Effector memory CD4-positive, alpha-beta T cell (primary cell): ENCODE measurements around the gene ECT2L.

Experiments used
- DNase-seq, 3 donors: peaks; one replicate each; pipeline ENCODE4 v3.0.0-alpha.2; 2020
- H3K27ac ChIP-seq: 2 replicates; pipeline ENCODE4 v1.7.0; 2013; ENCODE audit warnings: mild to moderate bottlenecking, low read length, moderate library complexity; ENCODE audit not compliant: insufficient read depth, poor library complexity, severe bottlenecking
- H3K27me3 ChIP-seq: replicated peaks from 2 replicates; pipeline ENCODE4 v1.7.0; 2013; ENCODE audit warnings: mild to moderate bottlenecking, low read length; ENCODE audit not compliant: insufficient read depth, control insufficient read depth, poor library complexity, severe bottlenecking
- H3K36me3 ChIP-seq: 2 replicates; pipeline ENCODE4 v1.7.0; 2013; ENCODE audit warnings: mild to moderate bottlenecking, low read length, moderate library complexity; ENCODE audit not compliant: control insufficient read depth, insufficient read depth
- H3K4me1 ChIP-seq: 2 replicates; pipeline ENCODE4 v1.7.0; 2013; ENCODE audit warnings: low read length, mild to moderate bottlenecking; ENCODE audit not compliant: control insufficient read depth, insufficient read depth, poor library complexity, severe bottlenecking
- H3K4me3 ChIP-seq: 2 replicates; pipeline ENCODE4 v1.7.0; 2013; ENCODE audit warnings: low read length, low read depth, mild to moderate bottlenecking; ENCODE audit not compliant: insufficient read depth, poor library complexity, severe bottlenecking
- H3K9me3 ChIP-seq: 2 replicates; pipeline ENCODE4 v1.7.0; 2013; ENCODE audit warnings: mild to moderate bottlenecking, low read length, moderate library complexity; ENCODE audit not compliant: control insufficient read depth

ECT2L gene

DNA sequence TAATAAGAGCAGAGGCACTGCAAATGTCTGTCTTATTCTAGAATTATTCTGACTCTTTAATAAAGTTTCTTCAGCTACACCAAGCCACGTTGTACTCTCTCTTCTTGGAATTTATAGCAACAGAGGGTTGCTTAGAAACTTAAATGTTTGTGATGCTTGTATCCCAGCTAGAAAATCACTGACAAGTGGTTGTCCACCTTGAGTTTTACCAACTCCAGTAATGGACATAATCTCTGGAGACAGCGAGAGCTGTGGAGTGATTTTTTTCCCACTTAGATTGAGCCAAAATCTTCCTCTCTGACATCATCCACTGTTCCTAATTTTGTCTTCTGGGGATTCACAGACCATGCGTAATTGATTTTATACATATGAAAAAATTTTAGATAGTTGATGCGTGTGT lies 8.0 kb downstream of the ECT2L start:
- no peaks in the 10 kb centered on the region for H3K4me1 ChIP-seq
- H3K27ac ChIP-seq = no peak overlapping the region
- no peak for DNase-seq
- H3K36me3 ChIP-seq = no peaks in the 10 kb centered on the region
- no peaks in the 10 kb centered on the region for H3K9me3 ChIP-seq
- H3K27me3 ChIP-seq = peaks cover 3% of the 10 kb centered on the region
- no peak overlapping the region for H3K4me3 ChIP-seq

DNA sequence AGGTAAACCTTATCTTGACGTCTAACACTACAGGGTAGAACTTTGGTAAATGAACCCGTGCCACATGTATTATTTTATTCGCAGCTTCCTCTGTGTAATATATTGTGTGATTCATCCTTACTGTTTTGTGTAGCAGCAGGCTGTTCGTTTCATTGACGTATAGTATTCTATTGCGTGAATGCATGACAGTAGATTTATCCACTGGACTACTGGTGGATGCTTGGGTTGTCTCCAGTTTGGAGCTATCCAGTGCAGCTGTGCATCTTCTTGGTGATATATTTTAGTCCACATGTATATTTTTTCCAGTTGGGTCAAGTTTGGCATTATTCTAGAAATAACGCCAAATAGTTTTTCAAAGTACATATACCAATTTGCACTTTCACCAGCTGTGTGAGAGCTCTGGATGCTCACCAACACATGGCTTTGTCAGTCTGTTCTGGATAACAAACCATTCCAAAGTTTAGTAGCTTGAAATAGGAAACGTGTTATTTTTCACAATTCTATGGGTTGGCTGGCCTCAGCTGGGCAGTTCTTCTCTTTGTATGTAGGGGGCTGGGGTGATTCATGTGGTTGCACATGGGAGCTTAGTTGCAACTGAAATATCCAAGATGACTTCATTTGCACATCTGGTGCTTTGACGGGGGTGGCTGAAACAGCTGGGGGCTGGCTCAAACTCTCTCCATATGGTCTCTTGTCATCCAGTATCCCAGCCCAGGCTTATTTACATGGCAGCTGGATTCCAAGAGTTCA lies 9.3 kb downstream of the ECT2L start:
- Histone ChIP-seq H3K27ac (no peak overlapping the region), H3K27me3 (peaks cover 3% of the 10 kb centered on the region), H3K36me3 (no peaks in the 10 kb centered on the region), H3K4me3 (no peak overlapping the region), H3K9me3 (no peaks in the 10 kb centered on the region), H3K4me1 (no peaks in the 10 kb centered on the region)
- DNase-seq = no peak

DNA sequence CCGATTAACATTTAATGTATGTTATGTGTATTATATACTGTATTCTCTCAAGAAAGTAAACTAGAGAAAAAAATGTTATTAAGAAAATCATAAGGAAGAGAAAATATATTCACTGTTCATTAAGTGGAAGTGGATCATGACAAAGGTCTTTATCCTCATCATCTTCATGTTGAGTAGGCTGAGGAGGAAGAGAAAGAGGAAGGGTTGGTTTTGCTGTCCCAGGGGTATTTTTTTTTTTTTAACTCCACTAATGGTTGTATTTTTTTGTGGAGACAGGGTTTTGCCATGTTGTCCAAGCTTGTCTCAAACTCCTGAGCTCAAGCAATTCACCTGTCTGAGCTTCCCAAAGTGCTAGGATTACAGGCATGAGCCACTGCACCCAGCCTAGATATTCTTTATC lies 11.0 kb downstream of the ECT2L start:
- Histone ChIP-seq H3K4me1 (no peaks in the 10 kb centered on the region), H3K27me3 (peaks cover 3% of the 10 kb centered on the region), H3K4me3 (no peak overlapping the region), H3K27ac (no peak overlapping the region), H3K36me3 (no peaks in the 10 kb centered on the region), H3K9me3 (no peaks in the 10 kb centered on the region)
- no peak for DNase-seq

- Histone ChIP-seq H3K27ac (no peak overlapping the region), H3K9me3 (no peaks in the 10 kb centered on the region), H3K36me3 (no peaks in the 10 kb centered on the region), H3K27me3 (peaks cover 3% of the 10 kb centered on the region), H3K4me1 (no peaks in the 10 kb centered on the region), H3K4me3 (no peak overlapping the region)
- DNase-seq = no peak
Observed at GRCh38 chr6:138809677-138810076, 13.8 kb downstream of the ECT2L start.

GRCh38 chr6:138811866-138812265 lies 16.0 kb downstream of the ECT2L start:
- H3K36me3 ChIP-seq = no peaks in the 10 kb centered on the region
- H3K4me3 ChIP-seq = no peak overlapping the region
- no peak for DNase-seq
- no peak overlapping the region for H3K27ac ChIP-seq
- H3K27me3 ChIP-seq = peaks cover 3% of the 10 kb centered on the region
- H3K9me3 ChIP-seq = no peaks in the 10 kb centered on the region
- no peaks in the 10 kb centered on the region for H3K4me1 ChIP-seq

DNA sequence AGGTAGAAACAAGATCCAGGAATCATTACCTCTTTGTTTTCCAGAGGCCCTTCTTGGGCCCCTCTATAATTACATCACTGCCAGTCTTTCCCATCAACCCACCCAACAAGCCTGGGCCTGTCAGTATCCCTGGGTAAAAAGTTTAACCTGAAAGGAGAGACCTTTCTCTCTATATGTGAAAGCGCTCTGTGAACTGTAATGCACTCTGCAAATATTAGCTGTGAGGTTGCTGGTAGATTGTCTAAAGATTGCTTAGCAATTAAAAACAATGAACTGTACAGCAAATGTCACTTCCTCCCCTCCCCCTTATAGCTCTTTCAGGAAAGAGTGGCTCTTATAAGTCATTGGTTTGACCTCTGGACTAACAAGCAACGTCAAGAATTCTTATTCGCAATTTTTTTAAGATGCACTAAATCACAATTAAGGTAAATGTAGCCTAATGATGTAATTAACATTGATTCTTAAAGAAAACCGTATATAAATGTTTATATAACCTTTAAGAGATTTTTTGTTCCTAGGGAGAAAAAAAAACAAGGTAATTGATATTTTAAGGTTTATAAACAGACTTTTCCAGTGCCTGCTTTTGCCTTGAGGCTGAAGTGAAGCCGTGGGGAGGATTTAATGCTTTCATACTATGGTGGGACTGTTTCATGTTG lies 18.4 kb downstream of the ECT2L start:
- H3K4me3 ChIP-seq = no peak overlapping the region
- H3K4me1 ChIP-seq = no peaks in the 10 kb centered on the region
- no peak for DNase-seq
- H3K27me3 ChIP-seq = no peaks in the 10 kb centered on the region
- H3K9me3 ChIP-seq = no peaks in the 10 kb centered on the region
- H3K36me3 ChIP-seq = no peaks in the 10 kb centered on the region
- H3K27ac ChIP-seq = no peak overlapping the region

DNA sequence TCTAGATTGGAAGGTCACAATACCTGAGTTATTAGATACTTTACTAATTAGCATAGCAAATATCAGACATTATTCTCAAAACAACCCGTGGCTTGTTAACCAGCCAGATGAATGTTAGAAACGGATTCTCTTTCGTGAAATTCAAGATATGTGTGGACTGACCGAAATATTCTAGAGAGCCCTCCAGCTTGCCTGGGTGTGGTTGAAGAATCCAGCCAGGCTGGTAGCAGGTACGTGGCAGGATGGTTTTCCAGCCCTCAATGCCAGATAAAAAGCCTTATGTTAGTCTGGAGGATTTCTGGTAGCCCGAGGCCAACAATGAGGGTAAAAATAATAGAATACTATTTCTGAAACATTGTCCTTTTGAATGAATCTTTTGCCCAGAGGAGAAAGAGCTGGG lies 19.3 kb downstream of the ECT2L start:
- Histone ChIP-seq H3K36me3 (no peaks in the 10 kb centered on the region), H3K9me3 (no peaks in the 10 kb centered on the region), H3K27me3 (no peaks in the 10 kb centered on the region), H3K27ac (no peak overlapping the region), H3K4me3 (no peak overlapping the region), H3K4me1 (no peaks in the 10 kb centered on the region)
- DNase-seq = no peak

- Histone ChIP-seq H3K27ac (no peak overlapping the region), H3K4me1 (no peaks in the 10 kb centered on the region), H3K4me3 (no peak overlapping the region), H3K36me3 (no peaks in the 10 kb centered on the region), H3K9me3 (no peaks in the 10 kb centered on the region), H3K27me3 (no peaks in the 10 kb centered on the region)
- no peak for DNase-seq
Observed at GRCh38 chr6:138815797-138816528, 20.1 kb downstream of the ECT2L start.

DNA sequence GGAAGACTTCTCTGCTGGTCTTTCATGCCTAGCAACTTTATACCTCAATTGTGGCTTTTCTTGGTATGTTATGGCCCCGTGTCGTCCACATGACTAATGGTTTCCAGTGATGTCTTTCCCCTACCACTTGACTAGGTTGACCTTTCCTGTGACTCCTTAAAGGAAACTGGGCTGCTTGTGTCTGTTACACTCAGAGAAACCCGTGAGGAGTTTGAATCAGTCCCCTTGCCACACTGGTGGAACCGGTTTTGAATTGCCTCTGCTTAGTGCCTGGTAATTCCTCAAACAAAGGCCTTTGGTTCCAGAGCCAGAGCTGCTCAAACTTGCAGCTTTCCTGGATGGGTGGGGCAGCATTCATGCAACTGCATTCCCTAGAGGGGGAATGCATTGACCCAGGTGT lies 21.9 kb downstream of the ECT2L start:
- Histone ChIP-seq H3K4me3 (no peak overlapping the region), H3K27me3 (no peaks in the 10 kb centered on the region), H3K36me3 (no peaks in the 10 kb centered on the region), H3K9me3 (no peaks in the 10 kb centered on the region), H3K27ac (no peak overlapping the region), H3K4me1 (no peaks in the 10 kb centered on the region)
- no peak for DNase-seq
